HFFc6 (cell line): ENCODE measurements around the gene TRIAP1. TPM values are rescaled to one million over a fixed set of nuclear protein-coding genes. Genes with fewer than 3 reads are reported as not detected.
A peak's percentile ranks its signal among the peaks of the same experiment; 100 is the strongest.

Experiments used
- DNase-seq: peaks from one replicate; pipeline ENCODE4 v3.0.0-alpha.2; 2018
- H3K27ac Mint-ChIP-seq: 2 replicates; pipeline ENCODE4 v1.8.0; 2020; ENCODE audit warnings: mild to moderate bottlenecking, mixed read lengths
- H3K27me3 Mint-ChIP-seq: 2 replicates; pipeline ENCODE4 v1.8.0; 2021; ENCODE audit warnings: mild to moderate bottlenecking, moderate library complexity, mixed read lengths; ENCODE audit not compliant: insufficient read depth
- H3K36me3 Mint-ChIP-seq: 2 replicates; pipeline ENCODE4 v1.8.0; 2021; ENCODE audit warnings: low read depth, mixed read lengths
- H3K4me1 Mint-ChIP-seq: 2 replicates; pipeline ENCODE4 v1.8.0; 2020; ENCODE audit warnings: low read depth, mixed read lengths
- H3K4me3 Mint-ChIP-seq: 2 replicates; pipeline ENCODE4 v1.8.0; 2020; ENCODE audit warnings: mild to moderate bottlenecking, moderate library complexity, mixed read lengths
- H3K9me3 Mint-ChIP-seq: 2 replicates; pipeline ENCODE4 v1.8.0; 2020; ENCODE audit warnings: mild to moderate bottlenecking, mixed read lengths
- CTCF ChIP-seq: fragments of 200-600 bp; sonication (generic); IDR thresholded peaks from 2 replicates; pipeline ENCODE4 v1.5.0; 2021; ENCODE audit warnings: antibody characterized with exemption, mild to moderate bottlenecking
- total RNA-seq, 6 experiments: library from RNA; stranded (reverse); fragmentation: NEBNext Ultra II Directional; extraction: Animal tissue kit (Norgen Biotek cat#: 25700); gene quantifications; 2 replicates in 1 of 6; 3 replicates in 5 of 6; pipeline ENCODE4 v1.2.3, GENCODE V29; 2021

The TRIAP1 gene
- total RNA-seq, 6 experiments from 2014 or later: 37.9 to 49.0 (median 41.6) TPM

- Mint-ChIP-seq H3K4me1 (peaks cover 38% of the 10 kb centered on the region), H3K27ac (peak overlapping the region; percentile 82), H3K36me3 (peaks cover 36% of the 10 kb centered on the region), H3K9me3 (no peaks in the 10 kb centered on the region), H3K4me3 (peak overlapping the region; percentile 95), H3K27me3 (peaks cover 2% of the 10 kb centered on the region; the same call in 1 of the 2 replicates)
- peak; percentile 46 for DNase-seq
- no peak for TF ChIP-seq CTCF
These were observed 22.2 kb upstream of the TRIAP1 start for GRCh38 chr12:120468325-120468820.

- Mint-ChIP-seq H3K4me1 (peaks cover 38% of the 10 kb centered on the region), H3K27ac (peak overlapping the region; percentile 51), H3K9me3 (no peaks in the 10 kb centered on the region), H3K36me3 (peaks cover 42% of the 10 kb centered on the region), H3K27me3 (peaks cover 2% of the 10 kb centered on the region; the same call in 1 of the 2 replicates), H3K4me3 (peak overlapping the region; percentile 95)
- no peak for TF ChIP-seq CTCF
- no peak for DNase-seq
These were observed 21.3 kb upstream of the TRIAP1 start for GRCh38 chr12:120467439-120467838.

GRCh38 chr12:120466560-120467315 lies 20.6 kb upstream of the TRIAP1 start:
- peak overlapping the region; percentile 52; the same call in 1 of the 2 replicates for H3K27ac Mint-ChIP-seq
- peak; percentile 38 for DNase-seq
- H3K4me1 Mint-ChIP-seq: peaks cover 38% of the 10 kb centered on the region
- peak; percentile 80 for TF ChIP-seq CTCF
- H3K4me3 Mint-ChIP-seq: peak overlapping the region; percentile 24; the same call in 1 of the 2 replicates
- peaks cover 46% of the 10 kb centered on the region for H3K36me3 Mint-ChIP-seq
- H3K27me3 Mint-ChIP-seq: peaks cover 2% of the 10 kb centered on the region; the same call in 1 of the 2 replicates
- H3K9me3 Mint-ChIP-seq: no peaks in the 10 kb centered on the region

GRCh38 chr12:120465756-120466155 lies 19.6 kb upstream of the TRIAP1 start:
- no peaks in the 10 kb centered on the region for H3K9me3 Mint-ChIP-seq
- no peak for TF ChIP-seq CTCF
- peaks cover 2% of the 10 kb centered on the region; the same call in 1 of the 2 replicates for H3K27me3 Mint-ChIP-seq
- peaks cover 38% of the 10 kb centered on the region for H3K4me1 Mint-ChIP-seq
- no peak for DNase-seq
- H3K4me3 Mint-ChIP-seq: no peak overlapping the region
- H3K27ac Mint-ChIP-seq: peak overlapping the region; percentile 42
- H3K36me3 Mint-ChIP-seq: peaks cover 52% of the 10 kb centered on the region

- Mint-ChIP-seq H3K27me3 (peaks cover 5% of the 10 kb centered on the region; the same call in 1 of the 2 replicates), H3K4me3 (no peak overlapping the region), H3K4me1 (peaks cover 30% of the 10 kb centered on the region), H3K27ac (peak overlapping the region; percentile 26; the same call in 1 of the 2 replicates), H3K36me3 (peaks cover 51% of the 10 kb centered on the region), H3K9me3 (no peaks in the 10 kb centered on the region)
- no peak for DNase-seq
- TF ChIP-seq CTCF: no peak
These were observed 17.5 kb upstream of the TRIAP1 start for GRCh38 chr12:120463712-120464111.
